Stimulated activated naive CD8-positive, alpha-beta T cell treated with anti-CD3 and anti-CD28 coated beads, Interleukin-15, Interleukin-2, amounts not matched to agents 100 ng/mL and 50 ng/mL, for 24 hours (primary cell): ENCODE results near the gene ADCY9.
"Not testable (repeated sequence)": the region's sequence is repeated elsewhere in the genome, so short reads cannot be mapped to it uniquely, and the experiment has no call there.

ENCODE experiments used
- H3K27ac Mint-ChIP-seq: one replicate; pipeline ENCODE4 v1.8.0; 2021; ENCODE audit warnings: mild to moderate bottlenecking, mixed read lengths
- H3K27me3 Mint-ChIP-seq: one replicate; pipeline ENCODE4 v1.8.0; 2021; ENCODE audit warnings: mixed read lengths
- H3K36me3 Mint-ChIP-seq: one replicate; pipeline ENCODE4 v1.8.0; 2021; ENCODE audit warnings: low read depth, mixed read lengths
- H3K4me1 Mint-ChIP-seq: one replicate; pipeline ENCODE4 v1.8.0; 2021; ENCODE audit warnings: low read depth, mixed read lengths
- H3K4me3 Mint-ChIP-seq: one replicate; pipeline ENCODE4 v1.8.0; 2021; ENCODE audit warnings: mild to moderate bottlenecking, mixed read lengths
- H3K9me3 Mint-ChIP-seq: one replicate; pipeline ENCODE4 v1.8.0; 2021; ENCODE audit warnings: mixed read lengths

The ADCY9 gene

DNA sequence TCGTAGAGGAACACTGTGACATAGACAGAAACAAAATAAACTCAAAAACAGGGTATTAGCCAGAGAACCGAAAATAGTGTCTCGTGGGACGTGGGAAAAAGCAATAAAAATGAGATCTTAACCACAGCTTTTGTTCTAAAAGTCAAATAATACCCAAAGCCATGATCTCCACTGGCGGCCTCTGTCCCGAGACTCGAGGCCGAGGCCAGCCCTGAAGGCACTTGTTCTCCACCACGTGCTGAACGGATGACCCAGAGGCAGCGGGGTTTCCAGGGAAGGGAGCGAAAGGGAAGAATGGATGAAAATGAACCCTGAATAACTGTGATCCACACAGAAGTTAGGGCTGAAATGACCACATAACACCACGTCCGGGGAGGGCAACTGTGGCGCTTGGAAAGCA is 150.9 kb downstream of the ADCY9 start:
- H3K4me3 Mint-ChIP-seq: no peak overlapping the region
- H3K27me3 Mint-ChIP-seq: peaks cover 10% of the 10 kb centered on the region
- H3K27ac Mint-ChIP-seq: no peak overlapping the region
- peaks cover 8% of the 10 kb centered on the region for H3K9me3 Mint-ChIP-seq
- peaks cover 14% of the 10 kb centered on the region for H3K36me3 Mint-ChIP-seq
- H3K4me1 Mint-ChIP-seq: peaks cover 24% of the 10 kb centered on the region

GRCh38 chr16:3964686-3965290 is 151.5 kb downstream of the ADCY9 start:
- Mint-ChIP-seq H3K9me3 (peaks cover 8% of the 10 kb centered on the region), H3K4me3 (no peak overlapping the region), H3K27me3 (peaks cover 10% of the 10 kb centered on the region), H3K36me3 (peaks cover 14% of the 10 kb centered on the region), H3K4me1 (peaks cover 24% of the 10 kb centered on the region), H3K27ac (no peak overlapping the region)

DNA sequence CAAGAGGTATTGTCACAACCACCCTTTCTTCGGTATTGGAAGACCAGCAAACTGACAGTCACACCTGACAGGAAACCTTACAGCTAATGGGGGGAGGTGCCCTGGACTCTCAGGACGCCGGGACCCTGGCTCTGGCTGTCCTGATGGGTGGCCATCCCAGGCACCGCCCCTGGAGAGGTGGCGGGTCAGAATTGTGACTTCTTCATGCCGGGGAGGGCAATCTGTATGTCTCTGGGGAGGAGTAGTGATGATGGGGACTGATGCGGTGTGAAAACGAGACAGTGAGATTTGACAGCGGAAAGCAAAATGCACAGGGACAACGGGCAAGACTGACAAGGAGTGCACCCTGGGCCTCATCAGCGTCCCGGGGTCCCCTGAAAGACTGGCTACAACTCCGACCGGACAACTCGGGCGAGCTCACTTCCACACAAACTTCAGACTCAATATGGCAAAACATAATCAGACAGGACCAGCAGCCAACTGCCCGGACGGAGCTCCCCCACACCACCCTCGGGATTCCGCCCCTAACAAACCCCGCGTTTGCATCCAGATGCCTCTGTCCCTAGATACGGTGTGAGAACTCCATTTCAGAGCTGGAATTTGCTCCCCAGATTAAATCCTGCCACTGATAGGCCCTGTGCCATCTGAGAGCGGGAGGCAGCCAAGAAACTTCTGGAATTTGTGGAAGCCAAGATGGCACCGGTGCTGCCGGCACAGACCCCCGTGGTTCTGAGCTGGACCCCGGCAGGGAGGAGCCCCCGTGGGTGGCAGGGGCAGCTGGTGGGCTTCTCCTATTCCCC is 152.2 kb downstream of the ADCY9 start:
- Mint-ChIP-seq H3K27ac (no peak overlapping the region), H3K27me3 (peaks cover 10% of the 10 kb centered on the region), H3K9me3 (peaks cover 8% of the 10 kb centered on the region), H3K4me1 (peaks cover 24% of the 10 kb centered on the region), H3K36me3 (peaks cover 14% of the 10 kb centered on the region), H3K4me3 (no peak overlapping the region)

- Mint-ChIP-seq H3K4me1 (peaks cover 24% of the 10 kb centered on the region), H3K4me3 (no peak overlapping the region), H3K9me3 (peaks cover 8% of the 10 kb centered on the region), H3K27ac (no peak overlapping the region), H3K36me3 (peaks cover 14% of the 10 kb centered on the region), H3K27me3 (peaks cover 12% of the 10 kb centered on the region)
Observed at GRCh38 chr16:3963203-3963602, 153.0 kb downstream of the ADCY9 start.

GRCh38 chr16:3961449-3961849 is 154.8 kb downstream of the ADCY9 start:
- Mint-ChIP-seq H3K4me3 (no peak overlapping the region), H3K27me3 (peaks cover 25% of the 10 kb centered on the region), H3K36me3 (peaks cover 11% of the 10 kb centered on the region), H3K4me1 (peaks cover 24% of the 10 kb centered on the region), H3K27ac (peak overlapping the region; percentile 28), H3K9me3 (peaks cover 8% of the 10 kb centered on the region)

DNA sequence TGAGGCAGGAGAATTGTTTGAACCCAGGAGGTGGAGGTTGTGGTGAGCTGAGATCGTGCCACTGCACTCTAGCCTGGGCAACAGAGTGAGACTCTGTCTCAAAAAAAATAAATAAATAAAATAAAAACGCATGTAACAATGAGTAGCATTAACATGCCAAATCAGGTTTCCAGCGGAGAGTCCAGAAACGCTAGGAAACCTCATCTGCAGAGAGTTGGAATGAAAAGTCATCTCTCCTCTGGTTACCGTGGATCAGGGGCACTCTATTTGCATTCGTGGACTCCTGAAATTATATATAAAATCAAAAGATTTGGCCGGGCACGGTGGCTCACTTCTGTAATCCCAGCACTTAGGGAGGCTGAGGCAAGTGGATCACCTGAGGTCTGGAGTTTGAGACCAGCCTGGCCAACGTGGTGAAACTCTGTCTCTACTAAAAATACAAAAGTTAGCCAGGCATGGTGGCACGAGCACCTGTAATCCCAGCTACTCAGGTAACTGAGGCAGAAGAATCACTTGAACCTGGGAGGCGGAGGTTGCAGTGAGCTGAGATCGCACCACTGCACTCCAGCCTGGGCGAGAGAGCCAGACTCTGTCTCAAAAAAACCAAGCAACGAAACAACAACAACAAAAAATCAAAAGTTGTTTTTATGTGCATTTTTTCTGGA is 156.2 kb downstream of the ADCY9 start:
- H3K36me3 Mint-ChIP-seq, H3K27ac Mint-ChIP-seq, H3K9me3 Mint-ChIP-seq: not testable (repeated sequence)
- Mint-ChIP-seq H3K4me1 (peaks cover 24% of the 10 kb centered on the region), H3K4me3 (peak overlapping the region; percentile 70), H3K27me3 (peaks cover 33% of the 10 kb centered on the region)

DNA sequence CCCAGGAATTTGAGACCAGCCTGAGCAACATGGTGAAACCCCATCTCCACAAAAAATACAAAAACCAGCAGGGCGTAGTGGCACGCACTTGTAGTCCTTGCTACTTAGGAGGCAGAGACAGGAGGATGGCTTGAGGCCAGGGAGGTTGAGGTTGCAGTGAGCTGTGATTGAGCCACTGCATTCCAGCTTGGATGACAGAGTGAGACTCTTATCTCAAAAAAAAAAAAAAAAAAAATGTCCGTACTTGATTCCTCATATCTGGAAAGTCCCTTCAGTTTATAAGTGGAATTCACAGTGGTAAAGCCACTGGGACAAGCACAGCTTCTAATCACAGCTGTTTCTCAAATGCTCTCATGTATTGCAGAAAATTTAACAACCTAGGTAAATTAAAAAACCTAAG is 157.1 kb downstream of the ADCY9 start:
- H3K4me3 Mint-ChIP-seq: no peak overlapping the region
- peaks cover 8% of the 10 kb centered on the region for H3K9me3 Mint-ChIP-seq
- H3K36me3 Mint-ChIP-seq: peaks cover 4% of the 10 kb centered on the region
- H3K27ac Mint-ChIP-seq: no peak overlapping the region
- peaks cover 24% of the 10 kb centered on the region for H3K4me1 Mint-ChIP-seq
- peaks cover 42% of the 10 kb centered on the region for H3K27me3 Mint-ChIP-seq

DNA sequence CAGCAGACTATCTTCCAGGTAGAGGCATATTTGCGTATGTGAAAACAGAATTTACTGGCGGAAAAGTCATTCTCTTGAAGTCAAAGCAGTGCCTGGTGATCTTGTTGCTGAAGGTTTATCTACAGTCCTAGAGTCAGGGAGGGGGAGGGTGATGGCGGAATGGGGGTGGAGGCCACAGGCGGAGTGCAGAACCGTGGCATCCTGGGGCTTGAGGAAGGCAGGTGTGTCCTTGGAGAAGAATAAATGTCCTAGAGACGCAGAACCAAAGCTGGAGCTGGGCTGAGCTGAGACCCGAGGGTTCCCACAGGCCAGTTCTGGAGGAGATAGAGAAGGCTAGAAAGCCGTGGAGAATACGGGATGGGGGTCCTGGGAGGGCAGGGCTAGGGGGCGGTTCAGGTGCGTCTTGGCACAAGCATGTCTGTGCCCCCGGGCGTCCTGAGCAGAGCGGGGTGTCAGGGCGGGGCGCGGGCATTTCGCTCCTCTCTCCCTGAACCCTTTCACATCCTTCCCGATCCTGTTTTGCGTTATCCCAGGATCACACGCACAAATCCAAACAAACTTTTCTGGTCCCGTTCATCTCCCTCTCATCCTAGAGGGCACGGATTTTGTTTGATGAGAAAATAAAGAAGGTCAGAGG is 158.8 kb downstream of the ADCY9 start:
- Mint-ChIP-seq H3K27ac (no peak overlapping the region), H3K4me1 (peaks cover 14% of the 10 kb centered on the region), H3K36me3 (no peaks in the 10 kb centered on the region), H3K27me3 (peaks cover 34% of the 10 kb centered on the region), H3K9me3 (no peaks in the 10 kb centered on the region), H3K4me3 (no peak overlapping the region)

DNA sequence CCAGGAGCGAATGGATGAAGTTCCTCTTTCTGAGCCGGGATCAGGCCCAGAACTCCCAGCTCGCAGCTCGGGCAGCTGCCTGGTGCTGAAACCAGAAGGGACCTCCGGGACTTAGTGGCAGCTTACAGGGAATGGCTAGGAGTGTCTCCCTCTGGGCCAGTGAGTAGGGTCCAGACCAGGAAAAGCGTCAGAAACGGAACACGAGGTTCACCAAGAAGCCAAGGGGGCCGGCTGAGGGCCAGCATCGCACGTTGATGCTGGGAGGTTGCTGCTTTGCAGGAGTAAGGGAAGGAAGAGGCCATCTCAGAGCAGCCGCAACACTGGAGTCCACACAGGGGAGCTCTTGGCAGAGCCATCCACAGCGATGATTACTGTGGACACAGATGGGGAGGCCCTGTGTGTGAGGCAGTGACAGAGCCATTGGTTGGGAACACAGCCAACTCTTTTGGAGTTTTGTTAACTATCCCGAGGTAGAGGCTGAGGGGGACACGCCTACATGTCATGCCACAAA is 161.8 kb downstream of the ADCY9 start:
- H3K9me3 Mint-ChIP-seq: no peaks in the 10 kb centered on the region
- H3K4me1 Mint-ChIP-seq: no peaks in the 10 kb centered on the region
- H3K27me3 Mint-ChIP-seq: peaks cover 42% of the 10 kb centered on the region
- no peak overlapping the region for H3K4me3 Mint-ChIP-seq
- H3K27ac Mint-ChIP-seq: no peak overlapping the region
- no peaks in the 10 kb centered on the region for H3K36me3 Mint-ChIP-seq

GRCh38 chr16:3953728-3954410 is 162.4 kb downstream of the ADCY9 start:
- Mint-ChIP-seq H3K9me3 (no peaks in the 10 kb centered on the region), H3K36me3 (no peaks in the 10 kb centered on the region), H3K27me3 (peaks cover 40% of the 10 kb centered on the region), H3K4me1 (no peaks in the 10 kb centered on the region), H3K4me3 (no peak overlapping the region), H3K27ac (no peak overlapping the region)

- Mint-ChIP-seq H3K36me3 (no peaks in the 10 kb centered on the region), H3K9me3 (no peaks in the 10 kb centered on the region), H3K27me3 (peaks cover 38% of the 10 kb centered on the region), H3K4me1 (no peaks in the 10 kb centered on the region), H3K27ac (no peak overlapping the region), H3K4me3 (no peak overlapping the region)
Observed at GRCh38 chr16:3952737-3953131, 163.5 kb downstream of the ADCY9 start.

- H3K36me3 Mint-ChIP-seq: no peaks in the 10 kb centered on the region
- no peaks in the 10 kb centered on the region for H3K9me3 Mint-ChIP-seq
- H3K4me3 Mint-ChIP-seq: no peak overlapping the region
- H3K27me3 Mint-ChIP-seq: peaks cover 32% of the 10 kb centered on the region
- H3K4me1 Mint-ChIP-seq: no peaks in the 10 kb centered on the region
- H3K27ac Mint-ChIP-seq: no peak overlapping the region
Observed at GRCh38 chr16:3951861-3952736, 164.1 kb downstream of the ADCY9 start.

- H3K27ac Mint-ChIP-seq, H3K4me1 Mint-ChIP-seq, H3K36me3 Mint-ChIP-seq, H3K9me3 Mint-ChIP-seq, H3K4me3 Mint-ChIP-seq: not testable (repeated sequence)
- H3K27me3 Mint-ChIP-seq: peaks cover 26% of the 10 kb centered on the region
Observed at GRCh38 chr16:3951380-3951779, 164.9 kb downstream of the ADCY9 start.
